Endothelial cell of umbilical vein (primary cell): ENCODE measurements around the gene CA11. TPM values are rescaled to one million over a fixed set of nuclear protein-coding genes. Genes with fewer than 3 reads are reported as not detected.

ENCODE experiments used
- BruUV-seq: library from RNA; stranded (reverse); fragments of 400-500 nt; replicated peaks from 2 replicates; lab custom pipeline; 2021; lab: Mats Ljungman, UMichigan
- CTCF ChIA-PET: fragments of 300-600, 350-600 bp; sonication (Branson Sonifier 250); formaldehyde crosslinking; loops from one replicate; lab custom pipeline; 2021; ENCODE audit warnings: antibody characterized with exemption, inconsistent platforms; lab: Charles Lee
- POLR2A ChIA-PET: fragments of 300-600, 350-600 bp; sonication (Branson Sonifier 250); formaldehyde crosslinking; loops from one replicate; lab custom pipeline; 2021; ENCODE audit warnings: antibody characterized with exemption, inconsistent platforms; lab: Charles Lee
- DNase-seq: peaks from one replicate; pipeline ENCODE4 v3.0.0-alpha.2; 2011; ENCODE audit warnings: low read depth, low spot score
- FAIRE-seq: peaks from 2 replicates; lab custom pipeline; 2011; peaks lifted over from hg19 to GRCh38; lab: Jason Lieb, UNC
- H2AFZ ChIP-seq: 2 replicates; pipeline ENCODE4 v1.6.0; 2012; ENCODE audit warnings: low read depth, low read length, control low read depth, inconsistent platforms
- H3K27ac ChIP-seq: 2 replicates; pipeline ENCODE4 v1.5.1; 2011; ENCODE audit warnings: low read depth, mild to moderate bottlenecking, control low read depth, low read length, moderate library complexity; ENCODE audit not compliant: insufficient read depth
- H3K27me3 ChIP-seq, 2 experiments: 2 replicates each; pipeline versions ENCODE4 v1.6.0 to v1.6.1; 2011; ENCODE audit warnings: low read length in 2 of 2, mixed read lengths in 1 of 2; ENCODE audit not compliant: control insufficient read depth in 2 of 2, insufficient read depth in 2 of 2
- H3K36me3 ChIP-seq, 2 experiments: 2 replicates in 1 of 2; 3 replicates in 1 of 2; pipeline ENCODE4 v1.5.1; 2011; ENCODE audit warnings: low read length in 2 of 2, mild to moderate bottlenecking in 1 of 2, moderate library complexity in 1 of 2; ENCODE audit not compliant: control insufficient read depth in 2 of 2, insufficient read depth in 2 of 2; ENCODE audit errors: extremely low read depth in 1 of 2
- H3K4me1 ChIP-seq: 3 replicates; pipeline ENCODE4 v1.5.1; 2011; ENCODE audit warnings: mild to moderate bottlenecking, low read length; ENCODE audit not compliant: control insufficient read depth, insufficient read depth; ENCODE audit errors: extremely low read depth
- H3K4me2 ChIP-seq: 2 replicates; pipeline ENCODE4 v1.6.1; 2011; ENCODE audit warnings: low read length, control low read depth, mixed read lengths; ENCODE audit not compliant: insufficient read depth
- H3K4me3 ChIP-seq, 3 experiments: fragments of 200-600 bp in 1 of 3; sonication (generic), shearing (Covaris generic) in 1 of 3; replicated peaks in 1 of 3; 2 replicates each; pipeline ENCODE4 v1.5.1; 2011 to 2016; ENCODE audit warnings: control low read depth in 3 of 3, low read length in 3 of 3, mild to moderate bottlenecking in 2 of 3, inconsistent platforms in 1 of 3, low read depth in 1 of 3, moderate library complexity in 1 of 3; ENCODE audit not compliant: insufficient read depth in 1 of 3
- H3K79me2 ChIP-seq: 2 replicates; pipeline ENCODE4 v1.6.0; 2012; ENCODE audit warnings: low read length, inconsistent platforms; ENCODE audit not compliant: control insufficient read depth, insufficient read depth
- H3K9ac ChIP-seq: replicated peaks from 2 replicates; pipeline ENCODE3; 2011; ENCODE audit warnings: low read length, control low read depth; ENCODE audit not compliant: insufficient read depth; ENCODE audit errors: extremely low read depth
- H3K9me1 ChIP-seq: replicated peaks from 3 replicates; pipeline ENCODE4 v1.6.0; 2011; ENCODE audit warnings: mild to moderate bottlenecking, low read length; ENCODE audit not compliant: control insufficient read depth, insufficient read depth; ENCODE audit errors: extremely low read depth
- H3K9me3 ChIP-seq: replicated peaks from 2 replicates; pipeline ENCODE4 v1.5.1; 2012; ENCODE audit warnings: low read length, inconsistent platforms; ENCODE audit not compliant: control insufficient read depth, insufficient read depth
- H4K20me1 ChIP-seq: replicated peaks from 2 replicates; pipeline ENCODE3; 2011; ENCODE audit warnings: mild to moderate bottlenecking, low read length; ENCODE audit not compliant: control insufficient read depth, insufficient read depth; ENCODE audit errors: extremely low read depth
- EZH2 ChIP-seq: IDR thresholded peaks from 2 replicates; pipeline ENCODE4 v1.6.1; 2012; ENCODE audit warnings: borderline replicate concordance, low read depth, mild to moderate bottlenecking, moderate library complexity, low read length, inconsistent platforms; ENCODE audit not compliant: severe bottlenecking
- FOS ChIP-seq: IDR thresholded peaks from 2 replicates; pipeline ENCODE4 v1.6.1; 2011; ENCODE audit warnings: mild to moderate bottlenecking, low read length, moderate library complexity, borderline replicate concordance; ENCODE audit not compliant: insufficient read depth
- GATA2 ChIP-seq: IDR thresholded peaks from 2 replicates; pipeline ENCODE4 v1.7.0; 2011; ENCODE audit warnings: low read depth, mild to moderate bottlenecking, moderate library complexity, mixed read lengths, low read length; ENCODE audit not compliant: insufficient read length, insufficient read depth
- JUN ChIP-seq: IDR thresholded peaks from 2 replicates; pipeline ENCODE4 v1.6.1; 2011; ENCODE audit warnings: borderline replicate concordance, low read depth; ENCODE audit not compliant: insufficient read length, insufficient read depth
- MYC ChIP-seq: IDR thresholded peaks from one replicate; pipeline ENCODE4 v1.6.1; 2011; ENCODE audit warnings: mild to moderate bottlenecking, low read depth, low read length
- dilution Hi-C: fragments of 300-500 bp; cut with MboI; formaldehyde crosslinking; loops from one replicate; pipeline ENCODE4 v1.15.0; 2019; ENCODE audit warnings: low sequenced_read_pairs; ENCODE audit not compliant: extremely low pct_ligation_motif_present
- intact Hi-C: fragments of 100-400 bp; cut with micrococcal nuclease; formaldehyde crosslinking; loops from one replicate; pipeline ENCODE4 v1.10.0; 2022
- polyA plus RNA-seq, 4 experiments: library from polyadenylated mRNA; depleted of rRNA in 3 of 4; stranded (reverse) in 3 of 4; unstranded in 1 of 4; fragments of >200 nt; gene quantifications; 2 replicates each; pipeline versions ENCODE4 v1.2.1 to v1.2.3, GENCODE V29; 2011 to 2012; ENCODE audit warnings: missing spikeins in 1 of 4
- total RNA-seq: library from RNA; stranded (reverse); gene quantifications from 2 replicates; pipeline ENCODE4 v1.2.3, GENCODE V29; 2021

The CA11 gene
- total and polyA plus RNA-seq, 2 donors (not counting 3 experiments of a cell fraction or from before 2014, with no cell fraction given), result 2.8 to 4.7 TPM

DNA sequence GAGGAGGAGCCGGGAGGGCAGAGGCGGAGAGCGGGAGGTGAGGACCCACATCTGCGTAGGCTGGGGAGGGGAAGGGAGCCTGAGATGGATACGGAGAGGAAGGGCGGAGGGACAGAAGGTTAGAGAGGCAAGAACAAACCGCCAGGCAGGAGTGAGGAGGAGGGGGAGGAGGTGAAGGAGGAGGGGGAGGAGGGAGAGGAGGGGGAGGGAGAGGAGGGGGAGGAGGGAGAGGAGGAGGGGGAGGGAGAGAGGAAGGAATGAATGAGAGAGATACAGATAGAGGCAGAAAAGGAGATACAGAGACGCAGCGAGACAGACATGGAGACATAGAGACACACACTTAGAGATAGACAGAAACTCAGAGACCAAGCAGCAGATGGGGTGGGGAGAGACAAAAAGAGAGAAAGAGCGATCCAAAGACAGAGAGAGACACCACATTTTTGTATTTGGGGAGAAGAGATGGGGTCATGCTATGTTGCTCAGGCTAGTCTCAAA, 782 bp upstream of the CA11 start:
- no peak for TF ChIP-seq MYC
- Histone ChIP-seq H4K20me1 (no peaks in the 10 kb centered on the region), H3K27me3 (peaks cover 0 to 2% of the 10 kb centered on the region in 2 experiments), H3K4me2 (peak overlapping the region; percentile 72), H2AFZ (no peak overlapping the region), H3K4me1 (peaks cover 9% of the 10 kb centered on the region), H3K9me3 (no peaks in the 10 kb centered on the region), H3K36me3 (no peaks in the 10 kb centered on the region), H3K9ac (no peak overlapping the region), H3K79me2 (no peaks in the 10 kb centered on the region), H3K27ac (no peak overlapping the region), H3K4me3 (no peak overlapping the region), H3K9me1 (no peaks in the 10 kb centered on the region)
- DNase-seq, result no peak
- intact Hi-C loops, result loop anchor here (1.0 to 2.0 kb wide), 7 partner anchors 8 to 196 kb away; no protein-coding TSS in a partner anchor
- peak; percentile 85 for FAIRE-seq
- BruUV-seq, result no TSS peak
- POLR2A ChIA-PET, result no interaction called here
- CTCF ChIA-PET, result interaction anchor here (1.3 to 2.7 kb wide), 15 partner anchors 9 to 198 kb away, joined by 3 to 41 read pairs (median 12); partner anchors contain the start of genes HSD17B14 and NTN5
- dilution Hi-C loops, result no loop called here

DNA sequence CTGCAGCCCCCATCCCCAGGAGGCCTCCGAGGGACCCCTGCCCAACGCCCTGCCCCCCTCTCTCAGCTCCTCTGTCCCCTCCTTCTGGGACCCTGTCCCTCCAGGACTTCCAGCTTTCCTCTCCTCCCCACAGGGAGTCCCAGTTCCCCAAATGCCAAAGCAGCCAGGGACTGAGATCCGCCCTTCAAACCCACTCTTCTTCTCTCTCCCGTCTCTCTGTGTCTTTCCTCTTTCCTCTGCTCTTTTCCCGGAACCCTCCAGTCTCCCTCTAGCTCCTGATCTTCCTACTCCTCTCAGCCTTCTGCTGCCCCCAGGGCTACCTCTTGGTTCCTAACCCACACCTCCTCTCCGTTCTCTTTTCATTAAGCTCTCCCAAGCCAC, 377 bp downstream of the CA11 start:
- H4K20me1 ChIP-seq, result no peaks in the 10 kb centered on the region
- no peak for TF ChIP-seq FOS
- TF ChIP-seq GATA2, result no peak
- TF ChIP-seq JUN, result no peak
- TF ChIP-seq EZH2, result peak; percentile 52
- no peaks in the 10 kb centered on the region for H3K79me2 ChIP-seq
- no peak for FAIRE-seq
- no peak overlapping the region for H3K27ac ChIP-seq
- dilution Hi-C loops, result no loop called here
- H3K36me3 ChIP-seq, result no peaks in the 10 kb centered on the region
- CTCF ChIA-PET, result interaction anchor here (0.6 to 2.7 kb wide), 25 partner anchors 10 to 325 kb away, joined by 3 to 41 read pairs (median 8); partner anchors contain the start of genes FUT2, HSD17B14, IZUMO1 and NTN5
- no peak overlapping the region for H3K9ac ChIP-seq
- intact Hi-C loops, result no loop called here
- no peak for DNase-seq
- POLR2A ChIA-PET, result interaction anchor here (0.6 to 1.7 kb wide), 4 partner anchors 26 to 166 kb away, joined by 3 to 7 read pairs (median 3); partner anchors contain the start of genes IZUMO1, RPL18 and SPHK2
- H3K4me1 ChIP-seq, result peaks cover 9% of the 10 kb centered on the region
- peak overlapping the region; percentile 72 for H3K4me2 ChIP-seq
- H3K9me3 ChIP-seq, result no peaks in the 10 kb centered on the region
- H3K27me3 ChIP-seq, result peaks cover 0 to 2% of the 10 kb centered on the region in 2 experiments
- BruUV-seq, result no TSS peak
- peak overlapping the region in 1 of 3 experiments; percentile 40 for H3K4me3 ChIP-seq
- H3K9me1 ChIP-seq, result no peaks in the 10 kb centered on the region
- H2AFZ ChIP-seq, result peak overlapping the region; percentile 36
